Panc1 (cell line): ENCODE results near the gene NBEAL1. TPM values are rescaled to one million over a fixed set of nuclear protein-coding genes. Genes with fewer than 3 reads are reported as not detected.

Experiments used
- ATAC-seq: fragments of 200-7000 bp; cut with Tn5 transposase; 2 replicates; pipeline ENCODE4 v1.9.1; 2020; ENCODE audit warnings: mild to moderate bottlenecking, moderate library complexity
- BruUV-seq: library from RNA; stranded (reverse); fragments of 400-500 nt; replicated peaks from 2 replicates; lab custom pipeline; 2021; lab: Mats Ljungman, UMichigan
- CTCF ChIA-PET: fragments of 300-600 bp; sonication (Branson Sonifier 250); formaldehyde crosslinking; loops from one replicate; lab custom pipeline; 2022; ENCODE audit warnings: antibody characterized with exemption; lab: Charles Lee
- POLR2A ChIA-PET: fragments of 300-600 bp; sonication (Branson Sonifier 250); formaldehyde crosslinking; loops from one replicate; lab custom pipeline; 2022; ENCODE audit warnings: antibody characterized with exemption; lab: Charles Lee
- DNase-seq: peaks from one replicate; pipeline ENCODE4 v3.0.0-alpha.2; 2010; ENCODE audit warnings: low read depth, low spot score
- H3K27ac ChIP-seq: 2 replicates; pipeline ENCODE4 v1.5.1; 2011; ENCODE audit warnings: mild to moderate bottlenecking, low read length, inconsistent platforms
- H3K27me3 ChIP-seq: fragments of 200-500 bp; sonication (Bioruptor generic); 2 replicates; pipeline ENCODE4 v1.6.0; 2014; ENCODE audit warnings: low read length, inconsistent platforms; ENCODE audit not compliant: control insufficient read depth, insufficient read depth
- H3K36me3 ChIP-seq: fragments of 200-500 bp; sonication (Bioruptor generic); 2 replicates; pipeline ENCODE4 v1.5.1; 2014; ENCODE audit warnings: inconsistent platforms, mild to moderate bottlenecking, low read length, moderate library complexity; ENCODE audit not compliant: control insufficient read depth, insufficient read depth
- H3K4me1 ChIP-seq: 2 replicates; pipeline ENCODE4 v1.5.1; 2011; ENCODE audit warnings: inconsistent platforms, mild to moderate bottlenecking, low read length, moderate library complexity; ENCODE audit not compliant: control insufficient read depth, insufficient read depth
- H3K4me3 ChIP-seq, 2 experiments: 2 replicates each; pipeline ENCODE4 v1.5.1; 2011 to 2012; ENCODE audit warnings: low read depth in 2 of 2, low read length in 2 of 2, mild to moderate bottlenecking in 2 of 2, inconsistent platforms in 1 of 2, moderate library complexity in 1 of 2
- H3K9me3 ChIP-seq: fragments of 200-500 bp; sonication (Bioruptor generic); 2 replicates; pipeline ENCODE4 v1.5.1; 2014; ENCODE audit warnings: low read depth, mild to moderate bottlenecking, inconsistent platforms, low read length, moderate library complexity; ENCODE audit not compliant: control insufficient read depth, insufficient read depth
- CTCF ChIP-seq: fragments of 450-650 bp; IDR thresholded peaks from 2 replicates; pipeline ENCODE4 v1.5.1; 2017; ENCODE audit warnings: mild to moderate bottlenecking
- POLR2AphosphoS5 ChIP-seq: IDR thresholded peaks from 2 replicates; pipeline ENCODE4 v1.6.1; 2012; ENCODE audit warnings: mild to moderate bottlenecking, low read depth, low read length, moderate library complexity
- REST ChIP-seq, 2 experiments: IDR thresholded peaks; 2 replicates each; pipeline ENCODE4 v1.6.1; 2011 to 2012; ENCODE audit warnings: low read depth in 2 of 2, control low read depth in 1 of 2, low read length in 1 of 2, mild to moderate bottlenecking in 1 of 2, moderate library complexity in 1 of 2; ENCODE audit not compliant: insufficient read depth in 1 of 2
- SIN3A ChIP-seq: IDR thresholded peaks from 2 replicates; pipeline ENCODE4 v1.6.1; 2012; ENCODE audit warnings: low read depth, mild to moderate bottlenecking, low read length, moderate library complexity, borderline replicate concordance; ENCODE audit not compliant: insufficient read depth
- TCF7L2 ChIP-seq: IDR thresholded peaks from 2 replicates; pipeline ENCODE4 v1.6.1; 2011; ENCODE audit warnings: mild to moderate bottlenecking, low read depth, low read length, inconsistent platforms
- in situ Hi-C: cut with HindIII; loops from 2 replicates; pipeline ENCODE4 v1.10.0; 2016; ENCODE audit warnings: low sequenced_read_pairs, low pct_unique_long_range_greater_than_20kb
- intact Hi-C: fragments of 100-400 bp; cut with micrococcal nuclease; formaldehyde crosslinking; loops from one replicate; pipeline ENCODE4 v1.10.0; 2022; ENCODE audit not compliant: unreplicated experiment
- total RNA-seq: library from RNA; stranded (reverse); gene quantifications from one replicate; pipeline ENCODE4 v1.2.1, GENCODE V29; 2021; ENCODE audit not compliant: unreplicated experiment

Gene NBEAL1
- total RNA-seq, 1 experiment from 2014 or later, result 26.1 TPM

GRCh38 chr2:203201426-203201825 lies 186.8 kb downstream of the NBEAL1 start:
- Histone ChIP-seq H3K27me3 (no peaks in the 10 kb centered on the region), H3K27ac (no peak overlapping the region), H3K36me3 (no peaks in the 10 kb centered on the region; the same call in 1 of the 2 replicates), H3K4me1 (no peaks in the 10 kb centered on the region), H3K9me3 (no peaks in the 10 kb centered on the region), H3K4me3 (no peak overlapping the region)
- ChIA-PET CTCF (no interaction called here), POLR2A (interaction anchor here (0.6 kb wide), 1 partner anchor 567 kb away, joined by 3 read pairs; no protein-coding TSS in a partner anchor)
- intact Hi-C loops, result no loop called here
- ATAC-seq, result no peak
- in situ Hi-C loops, result no loop called here
- BruUV-seq, result no TSS peak
- no peak for DNase-seq
- TF ChIP-seq POLR2AphosphoS5, result no peak
- no peak for TF ChIP-seq CTCF
- TF ChIP-seq SIN3A, result no peak
- no peak for TF ChIP-seq REST (IDR thresholded peaks at IDR 0.05; ENCODE audit: insufficient read depth in 1 of 2, low read depth in 2 of 2, low read length in 1 of 2)
- TF ChIP-seq TCF7L2, result no peak

- BruUV-seq, result no TSS peak
- Histone ChIP-seq H3K9me3 (no peaks in the 10 kb centered on the region), H3K27me3 (no peaks in the 10 kb centered on the region), H3K36me3 (peaks cover 2% of the 10 kb centered on the region; the same call in 1 of the 2 replicates), H3K27ac (no peak overlapping the region), H3K4me3 (no peak overlapping the region), H3K4me1 (no peaks in the 10 kb centered on the region)
- intact Hi-C loops (no loop called here), in situ Hi-C loops (no loop called here)
- ChIA-PET CTCF (no interaction called here), POLR2A (no interaction called here)
- no peak for DNase-seq
- ATAC-seq, result no peak
- TF ChIP-seq REST (IDR thresholded peaks at IDR 0.05; ENCODE audit: insufficient read depth in 1 of 2, low read depth in 2 of 2, low read length in 1 of 2) (no peak), SIN3A (no peak), CTCF (no peak), TCF7L2 (no peak), POLR2AphosphoS5 (no peak)
Measured at GRCh38 chr2:203209538-203209937, 194.9 kb downstream of the NBEAL1 start.
